Central memory CD8-positive, alpha-beta T cell (primary cell): ENCODE measurements around the gene LCN10.

Experiments
- ATAC-seq: fragments of 150-1000 bp; cut with Tn5 transposase; replicated peaks from 2 replicates; pipeline ENCODE4 v1.10.0; 2022; ENCODE audit warnings: mild to moderate bottlenecking, moderate FRiP score, moderate number of reproducible peaks; ENCODE audit not compliant: poor library complexity, severe bottlenecking; ENCODE audit errors: extremely low read depth
- DNase-seq, 2 donors: peaks; one replicate each; pipeline ENCODE4 v3.0.0; 2021; ENCODE audit warnings: low spot score in 2 of 2
- H3K27ac Mint-ChIP-seq: one replicate; pipeline ENCODE4 v1.8.0; 2022; ENCODE audit warnings: low read depth, mild to moderate bottlenecking, moderate library complexity, mixed read lengths
- H3K27me3 Mint-ChIP-seq: one replicate; pipeline ENCODE4 v1.8.0; 2022; ENCODE audit warnings: mixed read lengths
- H3K36me3 Mint-ChIP-seq: one replicate; pipeline ENCODE4 v1.8.0; 2022; ENCODE audit warnings: mild to moderate bottlenecking, moderate library complexity, mixed read lengths; ENCODE audit not compliant: insufficient read depth
- H3K4me1 Mint-ChIP-seq: one replicate; pipeline ENCODE4 v1.8.0; 2022; ENCODE audit warnings: mixed read lengths
- H3K4me3 Mint-ChIP-seq: one replicate; pipeline ENCODE4 v1.8.0; 2022; ENCODE audit warnings: mild to moderate bottlenecking, moderate library complexity, mixed read lengths
- H3K9me3 Mint-ChIP-seq: one replicate; pipeline ENCODE4 v1.8.0; 2022; ENCODE audit warnings: mixed read lengths

The LCN10 gene

DNA sequence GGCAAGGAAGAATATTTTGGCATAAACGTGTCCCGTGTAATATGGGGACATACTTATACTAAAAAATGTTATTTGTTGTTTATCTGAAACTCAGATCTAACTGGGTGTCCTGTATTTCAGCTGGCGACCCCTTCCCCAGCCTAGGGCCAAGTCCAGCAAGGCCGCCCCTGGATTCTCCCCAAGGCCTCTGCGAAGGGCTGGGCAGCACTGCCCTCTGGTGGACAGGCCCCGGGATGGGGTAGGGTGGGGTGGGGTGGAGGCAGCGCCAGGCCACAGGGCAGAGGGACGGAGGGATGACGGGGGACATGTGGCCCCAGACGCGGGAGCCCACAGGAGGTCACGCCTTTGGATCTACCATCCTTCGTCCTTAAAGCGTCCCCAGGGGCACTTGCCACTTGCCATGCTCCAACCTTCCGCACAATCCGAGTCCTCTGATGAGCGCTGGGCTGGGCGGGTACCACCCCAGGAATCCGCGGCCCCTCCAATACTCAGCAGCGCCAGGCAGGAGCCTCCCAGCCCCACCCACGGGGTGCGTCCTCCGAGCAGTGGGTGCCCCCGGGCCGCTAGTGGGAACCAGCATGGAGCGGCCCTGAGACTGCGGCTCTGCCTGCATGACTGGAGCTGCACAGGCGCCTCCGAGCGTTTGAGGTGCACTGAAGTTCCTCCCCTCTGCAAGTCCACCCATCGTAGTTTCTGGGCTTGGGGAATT, 48.4 kb downstream of the LCN10 start:
- Mint-ChIP-seq H3K27me3 (peaks cover 19% of the 10 kb centered on the region), H3K36me3 (peaks cover 5% of the 10 kb centered on the region), H3K4me1 (no peaks in the 10 kb centered on the region), H3K4me3 (no peak overlapping the region), H3K27ac (no peak overlapping the region), H3K9me3 (no peaks in the 10 kb centered on the region)
- DNase-seq, result no peak
- no peak for ATAC-seq

DNA sequence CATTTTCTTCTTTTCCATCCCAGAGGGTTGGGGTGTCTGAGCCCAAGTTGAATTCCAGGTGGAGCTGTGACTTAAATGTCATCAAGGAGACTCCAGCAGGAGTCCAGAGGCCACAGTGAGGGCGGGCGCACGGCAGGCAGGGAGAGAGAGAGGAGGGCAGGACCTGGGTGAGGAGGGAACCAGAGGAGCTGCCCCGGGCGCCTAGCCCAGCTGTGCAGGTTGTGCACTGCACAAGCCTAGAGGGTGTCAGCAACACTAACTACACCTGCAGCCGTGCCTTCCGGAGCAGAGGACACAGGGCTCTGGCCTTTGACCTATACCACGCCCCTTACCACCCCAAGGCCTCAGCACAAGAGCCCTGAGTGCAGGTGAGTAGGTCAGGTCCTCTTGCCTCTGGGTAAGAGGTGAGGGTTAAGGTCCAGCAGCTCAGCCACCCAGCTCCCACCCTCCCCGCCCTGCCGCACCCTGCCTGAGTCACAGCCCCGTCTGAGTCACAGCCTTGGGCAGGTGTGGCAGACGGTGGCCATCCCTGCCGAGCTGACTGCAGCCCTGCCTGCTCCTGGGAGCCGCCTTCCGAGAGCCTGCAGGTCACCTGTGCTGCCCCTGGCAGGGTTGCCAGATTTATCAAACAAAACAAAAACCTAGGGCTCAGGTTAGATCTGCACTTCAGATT, 49.1 kb downstream of the LCN10 start:
- Mint-ChIP-seq H3K27ac (no peak overlapping the region), H3K9me3 (no peaks in the 10 kb centered on the region), H3K4me1 (no peaks in the 10 kb centered on the region), H3K27me3 (peaks cover 19% of the 10 kb centered on the region), H3K36me3 (peaks cover 5% of the 10 kb centered on the region), H3K4me3 (no peak overlapping the region)
- ATAC-seq (no peak), DNase-seq (no peak)

DNA sequence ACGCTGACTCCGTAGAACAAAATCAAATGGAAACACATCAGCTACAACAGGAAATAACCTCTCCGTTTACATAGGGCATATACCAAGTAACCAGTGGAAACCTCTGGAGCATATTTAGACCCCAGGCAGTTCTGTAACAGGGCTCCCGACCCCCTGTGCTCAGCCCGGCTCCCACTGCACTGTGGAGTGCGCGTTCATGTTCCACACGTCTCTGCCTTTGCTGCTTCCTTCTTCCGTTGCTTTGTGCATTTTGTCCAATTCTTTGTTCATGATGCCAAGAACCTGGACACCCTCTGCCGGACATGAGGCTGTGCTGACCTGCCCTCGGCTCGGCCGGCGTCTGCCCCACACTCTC, 49.6 kb downstream of the LCN10 start:
- ATAC-seq (no peak), DNase-seq (no peak)
- Mint-ChIP-seq H3K36me3 (peaks cover 5% of the 10 kb centered on the region), H3K4me1 (no peaks in the 10 kb centered on the region), H3K27ac (no peak overlapping the region), H3K27me3 (peaks cover 19% of the 10 kb centered on the region), H3K4me3 (no peak overlapping the region), H3K9me3 (no peaks in the 10 kb centered on the region)

DNA sequence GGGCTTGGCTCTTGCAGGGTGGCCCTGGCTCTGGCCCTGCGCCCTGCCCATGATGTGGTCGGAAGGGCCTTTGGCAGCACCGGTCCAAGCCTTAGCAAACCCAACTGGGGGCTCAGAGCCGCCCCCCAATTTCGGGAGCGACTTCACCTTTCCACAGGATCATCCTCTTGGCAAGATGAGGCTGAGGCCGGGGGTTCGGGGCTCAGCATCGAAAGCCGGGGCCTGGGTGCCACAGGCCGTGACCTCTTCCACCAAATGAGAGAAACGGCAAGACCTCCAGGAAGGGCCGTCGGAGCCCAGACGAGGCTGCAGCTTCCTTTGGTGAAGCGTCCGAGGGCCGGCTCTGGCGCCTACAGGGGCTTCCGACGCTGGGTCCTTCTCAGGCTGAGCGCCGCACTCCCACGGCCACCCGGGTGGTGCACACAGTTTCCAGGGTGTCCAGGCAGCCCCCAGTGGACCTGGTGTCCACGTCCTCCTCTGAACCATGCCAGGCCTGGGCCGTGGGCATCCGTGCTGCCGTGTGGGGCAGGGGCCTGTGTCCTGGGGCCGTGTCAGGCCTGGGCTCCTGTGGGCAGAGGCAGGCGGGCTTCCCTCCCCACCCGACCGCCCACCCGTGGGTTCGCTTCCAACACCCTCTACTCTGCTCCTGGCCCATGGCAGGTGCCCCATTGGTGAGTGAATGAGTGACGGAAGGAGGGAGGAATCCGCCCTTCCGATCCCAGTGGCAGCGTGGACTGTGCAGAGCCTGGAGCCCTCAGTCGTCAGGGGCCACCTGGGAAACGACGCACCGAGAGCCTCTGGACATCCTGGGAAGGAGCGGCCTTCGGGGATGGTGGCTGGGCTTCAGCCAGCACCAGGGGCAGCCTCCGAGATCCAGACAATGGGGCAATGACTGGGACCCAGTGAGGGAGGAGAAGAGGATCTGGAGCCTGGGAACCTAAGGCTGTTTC, 50.3 kb downstream of the LCN10 start:
- Mint-ChIP-seq H3K4me3 (no peak overlapping the region), H3K27me3 (peaks cover 15% of the 10 kb centered on the region), H3K4me1 (no peaks in the 10 kb centered on the region), H3K36me3 (peaks cover 4% of the 10 kb centered on the region), H3K9me3 (no peaks in the 10 kb centered on the region), H3K27ac (no peak overlapping the region)
- no peak for DNase-seq
- no peak for ATAC-seq

DNA sequence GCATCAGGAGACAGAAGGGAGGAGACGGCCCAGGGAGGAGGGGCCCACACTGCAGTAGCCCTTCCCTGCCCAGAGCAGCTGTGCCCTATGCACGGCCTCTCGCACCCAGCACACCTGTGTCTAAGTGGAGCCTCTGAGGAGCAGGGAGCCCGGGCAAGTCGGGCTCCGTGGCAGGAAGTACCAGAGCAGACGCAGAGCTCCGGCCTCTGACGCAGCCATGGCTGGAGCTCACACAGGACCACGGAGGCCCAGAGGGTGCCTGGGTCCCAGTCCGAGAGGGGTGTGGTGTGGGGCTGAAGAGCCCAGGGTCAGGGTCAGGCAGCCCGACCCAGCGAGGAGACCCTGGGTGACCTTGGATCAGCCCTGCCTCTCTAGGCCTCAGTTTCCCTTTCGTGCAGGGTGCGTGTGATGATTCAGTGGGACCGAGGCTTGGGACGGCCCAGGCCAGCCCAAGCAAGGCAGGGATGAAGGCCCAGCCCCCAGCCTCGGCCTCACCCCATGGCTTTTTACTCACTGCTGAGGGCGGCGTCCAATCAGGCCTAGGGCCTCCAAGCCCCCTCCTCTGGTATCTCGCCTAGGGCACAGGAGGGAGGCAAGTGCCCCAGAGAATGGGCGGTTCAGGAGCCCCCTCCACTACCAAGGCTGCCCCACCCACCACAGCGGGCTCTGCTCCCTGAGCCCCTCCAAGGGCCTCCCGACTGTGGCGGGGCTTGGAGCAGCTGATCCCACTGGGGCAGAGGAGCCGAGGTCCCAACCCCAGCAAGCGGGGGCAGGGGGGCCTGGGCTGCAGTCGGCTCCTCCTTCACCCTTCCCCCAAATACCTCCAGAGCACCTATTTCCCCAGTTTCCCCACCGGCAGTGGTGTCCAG, 51.2 kb downstream of the LCN10 start:
- no peak for ATAC-seq
- H3K4me1 Mint-ChIP-seq, result no peaks in the 10 kb centered on the region
- H3K27ac Mint-ChIP-seq, result no peak overlapping the region
- DNase-seq, result no peak
- peaks cover 2% of the 10 kb centered on the region for H3K36me3 Mint-ChIP-seq
- H3K9me3 Mint-ChIP-seq, result no peaks in the 10 kb centered on the region
- no peak overlapping the region for H3K4me3 Mint-ChIP-seq
- peaks cover 9% of the 10 kb centered on the region for H3K27me3 Mint-ChIP-seq

DNA sequence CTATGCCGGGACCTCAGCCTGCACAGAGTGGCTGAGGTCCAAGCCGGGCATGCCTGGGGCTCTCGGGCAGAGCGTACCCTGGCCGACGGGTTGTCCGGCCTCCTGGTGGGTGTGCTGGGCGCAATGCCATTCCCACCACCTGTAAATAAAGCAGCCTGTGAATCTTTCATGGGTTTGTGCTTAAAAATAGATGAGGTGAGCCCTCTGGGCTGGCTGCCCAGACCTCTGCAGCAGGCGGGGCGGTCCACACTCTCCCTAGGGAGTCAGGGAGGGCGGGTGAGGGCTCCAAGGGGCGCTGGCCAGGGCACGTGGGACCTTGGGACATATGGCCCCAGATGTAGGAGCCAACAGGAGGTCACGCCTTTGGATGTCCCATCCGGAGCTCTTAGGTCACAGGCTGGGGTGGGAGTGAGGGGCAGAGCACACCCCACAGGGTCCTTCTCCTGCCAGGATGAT, 51.9 kb downstream of the LCN10 start:
- ATAC-seq, result no peak
- Mint-ChIP-seq H3K4me3 (no peak overlapping the region), H3K27me3 (peaks cover 9% of the 10 kb centered on the region), H3K36me3 (peaks cover 2% of the 10 kb centered on the region), H3K27ac (no peak overlapping the region), H3K4me1 (no peaks in the 10 kb centered on the region), H3K9me3 (no peaks in the 10 kb centered on the region)
- no peak for DNase-seq

DNA sequence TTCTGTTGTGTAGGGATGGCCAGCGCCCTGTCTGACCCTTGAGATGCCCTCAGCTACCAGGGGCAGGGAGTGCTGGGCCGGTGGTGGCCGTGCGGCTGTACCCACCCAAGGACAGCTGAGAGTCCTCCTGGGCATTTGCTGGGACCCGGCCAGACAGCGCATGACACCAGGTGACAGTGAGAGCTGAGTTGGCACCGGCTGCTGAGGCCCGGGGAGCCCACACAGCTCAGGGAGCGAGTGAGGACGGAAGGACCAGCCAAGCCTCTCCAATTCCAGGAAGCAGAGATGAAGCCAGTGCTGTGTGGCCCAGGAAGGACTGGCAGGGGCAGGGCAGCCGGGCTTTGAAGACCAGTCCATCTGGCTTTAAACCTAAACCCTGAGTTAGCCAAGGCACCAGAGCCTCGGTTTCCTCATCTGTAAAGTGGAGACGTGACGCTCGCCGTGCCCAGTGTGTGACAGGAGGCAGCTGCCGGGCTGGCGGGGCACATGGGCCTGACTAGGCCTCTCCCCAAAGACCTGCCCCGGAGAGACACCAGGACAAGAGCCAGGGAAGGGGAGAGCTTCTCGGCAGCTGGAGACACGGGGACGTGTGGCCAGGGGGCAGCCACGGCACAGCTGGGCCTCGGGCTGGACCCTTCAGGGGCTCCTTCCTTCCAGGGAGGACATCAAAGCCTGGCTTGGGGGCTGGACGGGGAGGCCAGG, 52.5 kb downstream of the LCN10 start:
- DNase-seq (no peak), ATAC-seq (no peak)
- Mint-ChIP-seq H3K4me1 (no peaks in the 10 kb centered on the region), H3K9me3 (no peaks in the 10 kb centered on the region), H3K4me3 (no peak overlapping the region), H3K27ac (no peak overlapping the region), H3K36me3 (peaks cover 2% of the 10 kb centered on the region), H3K27me3 (peaks cover 9% of the 10 kb centered on the region)

DNA sequence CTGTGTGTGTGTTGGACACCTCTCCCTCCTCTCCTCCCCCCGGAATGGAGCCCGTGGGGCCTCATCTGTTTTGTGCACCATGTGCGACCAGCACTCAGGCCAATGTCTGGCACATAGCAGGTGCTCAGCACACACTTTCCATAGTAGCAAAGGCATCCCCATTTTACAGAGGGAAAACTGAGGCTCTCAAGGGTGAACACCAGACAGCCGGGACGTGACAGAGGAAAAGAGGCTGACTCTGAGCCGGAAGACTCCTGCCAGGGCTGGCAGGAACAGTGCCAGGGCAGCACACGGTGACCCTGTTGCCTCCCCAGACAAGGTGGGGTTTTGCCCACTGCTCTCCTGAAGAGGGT, 53.7 kb downstream of the LCN10 start:
- Mint-ChIP-seq H3K4me3 (peak overlapping the region; percentile 35), H3K36me3 (no peaks in the 10 kb centered on the region), H3K9me3 (no peaks in the 10 kb centered on the region), H3K27ac (no peak overlapping the region), H3K27me3 (peaks cover 9% of the 10 kb centered on the region), H3K4me1 (no peaks in the 10 kb centered on the region)
- ATAC-seq (no peak), DNase-seq (no peak)

DNA sequence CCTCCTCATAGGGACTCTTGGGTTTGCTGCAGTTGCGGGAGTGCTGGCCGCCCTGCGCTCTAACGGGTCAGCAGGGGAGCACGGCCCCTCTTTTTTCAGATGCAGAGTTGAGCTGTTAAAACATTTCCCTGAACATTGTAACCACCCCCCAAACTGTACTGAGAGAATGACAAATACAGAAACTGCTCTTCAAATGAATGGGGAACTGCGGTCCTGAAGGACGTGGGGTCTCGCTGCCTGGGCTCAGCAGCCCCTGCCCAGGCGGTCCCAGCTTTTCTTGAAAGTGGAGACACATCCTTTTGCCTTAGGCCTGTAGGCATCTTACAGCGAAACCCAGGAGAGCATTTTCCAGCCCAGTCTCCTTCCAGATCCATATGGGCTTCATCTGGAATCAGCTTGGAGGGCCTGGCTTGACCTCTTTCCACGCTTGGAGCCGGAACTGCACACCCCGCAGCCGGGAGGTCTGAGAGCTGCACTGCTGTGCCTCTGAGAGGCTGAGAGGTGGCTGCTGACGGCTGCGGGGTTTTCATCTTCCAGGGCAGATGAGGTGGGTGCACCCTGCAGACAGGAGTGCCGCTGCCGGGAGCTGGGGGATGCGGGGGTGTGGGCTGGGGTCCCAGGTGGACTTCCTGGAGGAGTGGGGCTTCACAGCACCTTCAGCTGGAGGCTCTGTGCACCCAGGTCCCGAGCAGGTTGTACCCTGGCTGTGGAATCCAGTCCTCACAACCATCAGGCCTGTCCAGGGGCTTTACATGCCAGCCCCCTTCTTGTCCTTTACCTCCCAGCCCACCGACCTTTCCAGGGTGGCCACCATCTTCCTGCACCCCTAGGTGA, 54.2 kb downstream of the LCN10 start:
- no peaks in the 10 kb centered on the region for H3K9me3 Mint-ChIP-seq
- peaks cover 7% of the 10 kb centered on the region for H3K27me3 Mint-ChIP-seq
- no peaks in the 10 kb centered on the region for H3K4me1 Mint-ChIP-seq
- H3K27ac Mint-ChIP-seq, result no peak overlapping the region
- ATAC-seq (no peak), DNase-seq (no peak)
- peak overlapping the region; percentile 68 for H3K4me3 Mint-ChIP-seq
- no peaks in the 10 kb centered on the region for H3K36me3 Mint-ChIP-seq
